GM12874 (cell line): ENCODE results near the gene KIF4A.

Experiments used
- CTCF ChIP-seq: IDR thresholded peaks from 2 replicates; pipeline ENCODE4 v1.5.1; 2011; ENCODE audit warnings: low read depth, mild to moderate bottlenecking, control low read depth, low read length, moderate library complexity; ENCODE audit not compliant: insufficient read depth

The KIF4A gene

GRCh38 chrX:70301716-70302115, 11.8 kb downstream of the KIF4A start:
- TF ChIP-seq CTCF = no peak

GRCh38 chrX:70313503-70313902, 23.6 kb downstream of the KIF4A start:
- TF ChIP-seq CTCF = no peak

DNA sequence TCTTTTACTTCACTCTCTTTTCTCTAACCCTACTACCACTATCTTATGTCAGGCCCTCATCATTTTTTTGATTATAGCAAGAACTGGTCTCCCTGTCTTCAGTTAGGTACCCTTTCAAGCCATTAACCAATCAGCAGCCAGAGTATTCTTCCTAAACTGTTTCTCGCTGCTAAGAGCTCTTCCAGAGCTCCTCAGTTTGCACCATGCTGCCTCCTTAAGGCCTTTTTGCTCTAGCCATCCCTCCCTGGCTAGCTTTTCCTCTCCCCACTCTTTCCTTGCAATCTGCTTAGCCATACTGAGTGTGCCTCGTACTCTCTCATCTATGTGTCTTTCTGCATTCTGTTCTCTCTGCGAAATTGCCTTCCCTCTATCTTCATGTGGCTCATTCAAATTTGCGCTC, 32.9 kb downstream of the KIF4A start:
- no peak for TF ChIP-seq CTCF

GRCh38 chrX:70324326-70324725, 34.4 kb downstream of the KIF4A start:
- no peak for TF ChIP-seq CTCF

DNA sequence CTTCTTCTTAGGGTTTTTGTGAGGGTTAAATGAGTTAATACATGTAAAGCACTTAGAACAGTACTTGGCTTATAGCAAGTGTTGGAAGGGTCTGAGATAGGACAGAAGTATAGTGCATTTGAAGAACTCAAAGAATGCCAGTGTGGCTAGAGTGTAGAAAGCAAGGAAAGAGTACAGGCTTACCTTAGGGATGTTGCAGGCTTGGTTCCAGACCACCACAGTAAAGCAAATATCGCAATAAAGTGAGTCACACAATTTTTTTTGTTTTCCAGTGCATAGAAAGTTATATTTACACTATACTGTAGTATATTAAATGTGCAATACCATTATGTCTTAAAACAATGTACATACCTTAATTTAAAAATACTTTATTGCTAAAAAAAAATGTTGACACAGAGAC, 41.3 kb downstream of the KIF4A start:
- no peak for TF ChIP-seq CTCF

- TF ChIP-seq CTCF = no peak
These were observed 42.7 kb downstream of the KIF4A start for GRCh38 chrX:70332600-70332999.

DNA sequence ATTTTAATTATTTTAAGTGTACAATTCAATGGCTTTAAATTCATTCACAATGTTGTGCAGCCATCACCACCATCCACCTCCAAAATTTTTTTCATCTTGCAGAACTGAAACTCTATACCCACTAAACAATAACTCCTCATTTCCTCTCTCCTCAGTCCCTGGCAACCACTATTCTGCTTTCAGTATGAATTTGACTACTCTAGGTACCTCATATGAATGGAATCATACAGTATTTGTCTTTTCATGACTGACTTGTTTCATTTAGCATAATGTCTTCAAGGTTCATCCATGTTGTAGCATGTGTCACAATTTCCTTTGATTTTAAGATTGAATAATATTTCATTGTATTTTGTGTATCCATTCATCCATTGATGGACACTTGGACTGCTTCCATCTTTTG, 46.9 kb downstream of the KIF4A start:
- no peak for TF ChIP-seq CTCF

DNA sequence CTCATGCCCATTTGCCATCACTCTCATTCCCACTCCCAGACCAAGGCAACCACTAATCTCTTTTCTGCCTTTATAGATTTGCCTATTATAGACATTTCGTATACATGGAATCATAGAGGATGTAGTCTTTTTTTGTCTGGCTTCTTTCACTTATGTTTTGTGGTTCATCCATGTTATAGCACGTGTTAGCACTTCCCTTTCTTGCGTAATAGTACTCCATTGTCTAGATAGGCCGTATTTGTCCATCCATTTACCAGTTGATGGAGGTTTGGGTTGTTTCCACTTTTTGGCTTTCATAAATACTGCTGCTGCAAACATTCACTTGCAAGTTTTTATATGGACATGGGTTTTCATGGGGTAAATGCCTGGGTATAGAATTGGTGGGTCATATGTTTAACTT, 48.4 kb downstream of the KIF4A start:
- TF ChIP-seq CTCF = no peak
